GM12873 (cell line): ENCODE data around the gene HOXD12.

Source experiments
- TF ChIP-seq, protein P1 (sequence below): IDR thresholded peaks from 2 replicates; pipeline ENCODE4 v1.5.1; 2012; ENCODE audit warnings: low read depth, mild to moderate bottlenecking, moderate library complexity, low read length, control low read depth; ENCODE audit not compliant: insufficient read depth; ENCODE audit errors: missing control alignments

The HOXD12 gene

DNA sequence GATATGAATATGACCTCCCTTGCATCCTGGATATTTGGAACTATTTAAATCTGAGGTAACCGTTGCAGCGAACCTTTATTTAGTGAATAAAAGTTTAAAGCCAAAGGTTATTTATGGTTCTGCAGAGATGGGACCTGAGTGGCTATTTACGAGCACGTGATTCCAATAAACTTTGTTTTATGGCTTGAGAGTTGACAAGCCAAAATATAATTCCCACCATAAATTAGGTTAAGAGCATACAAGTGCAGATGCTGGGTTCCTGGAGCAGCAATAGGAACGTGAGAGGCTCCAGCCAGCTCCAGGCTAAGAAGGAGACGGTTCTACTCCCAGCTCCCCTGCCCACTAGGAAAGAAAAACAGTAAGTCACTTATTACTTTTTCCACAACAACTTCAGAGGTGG is 46.5 kb downstream of the HOXD12 start:
- TF ChIP-seq, protein P1, sequence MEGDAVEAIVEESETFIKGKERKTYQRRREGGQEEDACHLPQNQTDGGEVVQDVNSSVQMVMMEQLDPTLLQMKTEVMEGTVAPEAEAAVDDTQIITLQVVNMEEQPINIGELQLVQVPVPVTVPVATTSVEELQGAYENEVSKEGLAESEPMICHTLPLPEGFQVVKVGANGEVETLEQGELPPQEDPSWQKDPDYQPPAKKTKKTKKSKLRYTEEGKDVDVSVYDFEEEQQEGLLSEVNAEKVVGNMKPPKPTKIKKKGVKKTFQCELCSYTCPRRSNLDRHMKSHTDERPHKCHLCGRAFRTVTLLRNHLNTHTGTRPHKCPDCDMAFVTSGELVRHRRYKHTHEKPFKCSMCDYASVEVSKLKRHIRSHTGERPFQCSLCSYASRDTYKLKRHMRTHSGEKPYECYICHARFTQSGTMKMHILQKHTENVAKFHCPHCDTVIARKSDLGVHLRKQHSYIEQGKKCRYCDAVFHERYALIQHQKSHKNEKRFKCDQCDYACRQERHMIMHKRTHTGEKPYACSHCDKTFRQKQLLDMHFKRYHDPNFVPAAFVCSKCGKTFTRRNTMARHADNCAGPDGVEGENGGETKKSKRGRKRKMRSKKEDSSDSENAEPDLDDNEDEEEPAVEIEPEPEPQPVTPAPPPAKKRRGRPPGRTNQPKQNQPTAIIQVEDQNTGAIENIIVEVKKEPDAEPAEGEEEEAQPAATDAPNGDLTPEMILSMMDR = no peak

DNA sequence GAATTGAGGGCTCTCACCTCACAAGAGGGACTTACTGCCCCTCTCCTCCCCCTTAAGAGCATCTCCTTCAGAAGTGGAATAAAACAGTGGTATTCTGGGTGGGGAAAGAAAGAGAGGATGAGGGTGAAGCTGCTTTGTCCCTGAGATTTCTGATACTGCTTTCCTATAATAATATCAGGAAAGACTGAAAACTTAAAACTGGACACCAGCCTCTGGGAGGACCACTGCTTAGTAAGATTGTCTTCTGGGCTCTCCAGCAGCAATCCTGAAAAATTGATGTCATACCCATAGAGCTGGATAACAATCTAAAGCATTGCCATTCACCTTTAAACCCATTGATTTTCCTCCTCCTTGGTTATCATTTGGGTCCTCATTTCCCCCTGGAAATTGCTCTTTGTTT is 47.0 kb downstream of the HOXD12 start:
- TF ChIP-seq, protein P1 = no peak

DNA sequence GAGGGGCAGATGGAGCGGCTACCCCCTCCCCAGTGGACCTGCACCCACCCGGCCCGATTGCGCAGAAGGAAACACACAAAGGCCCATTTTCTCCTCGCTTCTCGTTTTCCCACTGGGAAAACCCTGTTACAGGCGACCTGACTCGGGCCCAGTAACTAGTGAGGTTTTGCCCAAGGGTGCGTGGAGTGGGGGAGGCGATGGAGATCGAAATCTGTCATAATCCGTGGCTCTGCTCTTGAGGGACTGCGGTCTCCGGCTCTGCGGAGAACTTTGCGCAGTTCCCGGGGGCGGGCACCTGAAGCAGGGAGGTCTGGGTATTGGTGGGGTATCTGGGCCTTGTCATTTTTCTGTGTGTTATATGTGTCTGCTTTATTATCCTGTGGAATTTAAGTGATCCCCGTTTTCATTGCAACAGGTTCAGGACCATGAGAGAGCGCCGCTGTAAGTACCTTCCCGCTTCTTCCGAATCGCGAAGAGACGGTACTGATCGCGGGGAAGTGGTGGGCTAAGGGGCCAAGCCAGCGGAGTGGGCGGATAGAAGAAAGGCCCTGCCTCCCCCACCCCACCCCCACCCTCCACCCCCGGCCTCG is 47.7 kb downstream of the HOXD12 start:
- TF ChIP-seq, protein P1 = no peak

DNA sequence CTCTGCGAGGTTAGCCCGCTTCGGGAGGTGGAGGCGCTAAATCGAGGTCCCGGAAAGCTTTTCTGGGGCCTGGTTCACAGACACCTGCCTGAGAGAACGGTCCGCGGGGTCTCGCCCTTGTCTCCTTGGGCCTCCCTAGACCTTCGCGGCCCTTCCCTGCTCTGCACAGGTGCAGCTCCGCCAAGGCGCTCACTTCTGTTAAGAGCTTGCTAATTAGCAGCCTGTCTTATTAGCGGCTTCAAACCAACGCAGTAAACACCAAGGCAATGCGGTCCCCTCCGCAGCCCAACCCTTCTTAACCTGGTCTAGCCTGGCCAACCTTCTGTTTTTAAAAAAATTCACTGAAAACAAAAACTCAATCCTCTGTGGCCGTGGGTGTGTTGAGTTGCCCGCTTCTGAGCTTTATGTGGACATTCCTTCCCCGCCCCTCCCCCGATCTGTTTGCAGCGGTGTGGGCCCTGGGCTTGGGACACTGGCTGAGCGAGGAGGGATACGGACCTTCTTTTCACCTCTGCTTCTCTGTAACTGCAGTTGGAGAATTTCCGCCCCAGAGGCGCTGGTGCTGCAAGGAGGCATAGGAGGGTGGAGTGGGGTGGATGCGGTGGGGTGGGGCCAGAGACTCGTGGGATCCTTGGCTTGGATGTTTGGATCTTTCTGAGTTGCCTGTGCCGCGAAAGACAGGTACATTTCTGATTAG is 48.4 kb downstream of the HOXD12 start:
- TF ChIP-seq, protein P1 = no peak

DNA sequence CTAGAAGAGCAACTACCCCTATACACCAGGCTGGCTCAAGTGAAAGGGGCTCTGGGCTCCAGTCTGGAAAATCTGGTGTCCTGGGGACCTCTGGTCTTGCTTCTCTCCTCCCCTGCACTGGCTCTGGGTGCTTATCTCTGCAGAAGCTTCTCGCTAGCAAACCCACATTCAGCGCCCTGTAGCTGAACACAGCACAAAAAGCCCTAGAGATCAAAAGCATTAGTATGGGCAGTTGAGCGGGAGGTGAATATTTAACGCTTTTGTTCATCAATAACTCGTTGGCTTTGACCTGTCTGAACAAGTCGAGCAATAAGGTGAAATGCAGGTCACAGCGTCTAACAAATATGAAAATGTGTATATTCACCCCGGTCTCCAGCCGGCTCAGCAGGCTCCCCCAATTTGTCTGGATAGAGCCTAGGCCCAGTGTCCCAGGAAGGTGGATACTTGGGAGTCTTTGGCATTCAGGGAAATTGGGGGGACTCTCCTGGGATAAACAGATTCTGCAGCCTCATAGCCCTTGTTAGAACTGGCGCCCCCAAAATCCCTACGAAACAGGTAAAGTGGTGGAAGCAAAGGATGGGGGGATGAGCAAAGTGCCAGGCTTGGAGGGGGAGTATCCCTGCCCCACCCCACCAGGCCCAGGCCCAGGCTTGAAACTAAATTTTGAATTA is 49.3 kb downstream of the HOXD12 start:
- TF ChIP-seq, protein P1 = no peak

DNA sequence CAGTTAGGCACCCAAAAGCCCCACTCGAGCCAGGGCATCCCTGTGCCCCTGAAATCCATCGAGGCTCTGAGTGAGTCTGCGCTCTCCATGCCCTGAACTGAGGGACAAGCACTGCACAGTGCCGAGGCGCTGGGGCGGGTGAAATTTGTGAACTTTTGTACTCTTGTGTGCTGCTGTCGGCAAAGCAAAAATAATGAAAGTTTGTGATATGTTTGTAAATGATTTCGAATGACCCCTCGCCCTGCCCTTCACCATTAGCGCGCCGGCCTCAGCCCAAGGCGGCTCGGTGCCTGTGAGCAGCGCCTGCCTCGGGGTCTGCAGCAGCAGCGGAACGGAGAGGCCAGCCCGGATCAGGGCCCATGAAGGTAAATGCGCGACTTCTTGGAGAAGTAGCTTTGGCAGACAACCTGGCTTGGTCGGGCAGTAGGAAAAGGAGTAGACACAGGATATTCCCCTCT is 49.9 kb downstream of the HOXD12 start:
- TF ChIP-seq, protein P1 = no peak

DNA sequence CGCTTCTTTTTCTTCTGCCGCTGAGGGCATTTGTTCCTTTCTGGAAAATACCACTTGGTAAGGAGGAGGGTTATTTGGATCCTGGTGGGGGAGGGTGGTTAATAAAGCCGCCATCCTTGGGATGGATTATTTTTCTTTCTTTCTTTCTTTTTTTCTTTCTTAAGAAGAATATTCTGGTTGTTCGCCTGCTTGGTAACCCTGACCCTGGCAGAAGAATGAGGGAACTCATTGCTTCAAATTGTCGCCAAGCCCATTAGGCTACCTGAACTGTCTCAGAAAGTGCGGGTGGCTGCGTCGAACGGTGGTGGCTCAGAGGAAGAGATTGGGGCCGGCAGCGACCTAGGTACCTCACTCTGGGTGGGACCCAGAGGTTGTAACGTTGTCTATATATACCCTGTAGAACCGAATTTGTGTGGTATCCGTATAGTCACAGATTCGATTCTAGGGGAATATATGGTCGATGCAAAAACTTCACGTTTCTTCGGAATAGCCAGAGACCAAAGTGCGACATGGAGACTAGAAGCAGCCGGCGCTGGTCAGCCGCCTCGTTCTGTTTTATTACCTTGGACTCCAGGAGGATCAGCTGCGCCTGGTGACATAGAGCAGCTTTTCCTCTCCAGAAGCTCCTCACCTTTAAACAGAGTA is 50.5 kb downstream of the HOXD12 start:
- TF ChIP-seq, protein P1 = no peak
